ENCODE data around the gene PCGF1.

GRCh38 chr2:74551530-74551929, 44.0 kb upstream of the PCGF1 start:
- TF ChIP-seq EZH2 (IDR thresholded peaks at IDR 0.05; ENCODE audit: borderline replicate concordance, low read depth, low read length, poor library complexity, severe bottlenecking) (no peak), CTCF (conservative IDR thresholded peaks at IDR 0.05; ENCODE audit: low read depth, low read length) (no peak)
